Endodermal cell (in vitro differentiated cells): ENCODE data around the gene HERPUD1. TPM values are rescaled to one million over a fixed set of nuclear protein-coding genes. Genes with fewer than 3 reads are reported as not detected.

ENCODE experiments used
- DNase-seq: peaks from one replicate; pipeline ENCODE4 v3.0.0-alpha.2; 2017
- H3K27ac ChIP-seq: 2 replicates; pipeline ENCODE4 v1.5.1; 2013; ENCODE audit warnings: mild to moderate bottlenecking, low read depth, low read length, moderate library complexity
- H3K27me3 ChIP-seq: 2 replicates; pipeline ENCODE4 v1.6.1; 2013; ENCODE audit warnings: mild to moderate bottlenecking, low read length, moderate library complexity; ENCODE audit not compliant: insufficient read depth, control insufficient read depth, poor library complexity, severe bottlenecking
- H3K36me3 ChIP-seq: 2 replicates; pipeline ENCODE4 v1.7.0; 2013; ENCODE audit warnings: mild to moderate bottlenecking, low read length, moderate library complexity; ENCODE audit not compliant: control insufficient read depth, insufficient read depth
- H3K4me1 ChIP-seq: one replicate; pipeline ENCODE4 v1.7.0; 2013; ENCODE audit warnings: low read length; ENCODE audit not compliant: control insufficient read depth, insufficient read depth
- H3K4me3 ChIP-seq: 2 replicates; pipeline ENCODE4 v1.5.1; 2013; ENCODE audit warnings: mild to moderate bottlenecking, low read length, moderate library complexity
- H3K9ac ChIP-seq: 2 replicates; pipeline ENCODE4 v1.6.1; 2013; ENCODE audit warnings: mild to moderate bottlenecking, low read length, moderate library complexity; ENCODE audit not compliant: poor library complexity, severe bottlenecking; ENCODE audit errors: extremely low read depth
- H3K9me3 ChIP-seq: 2 replicates; pipeline ENCODE4 v1.6.1; 2013; ENCODE audit warnings: mild to moderate bottlenecking, low read length, moderate library complexity; ENCODE audit not compliant: control insufficient read depth
- H3K27ac Mint-ChIP-seq: 2 replicates; pipeline ENCODE4 v1.8.0; 2020; ENCODE audit warnings: mixed read lengths
- H3K27me3 Mint-ChIP-seq: 2 replicates; pipeline ENCODE4 v1.8.0; 2021; ENCODE audit warnings: mild to moderate bottlenecking, mixed read lengths; ENCODE audit not compliant: insufficient read depth
- H3K36me3 Mint-ChIP-seq: 2 replicates; pipeline ENCODE4 v1.8.0; 2020; ENCODE audit warnings: low read depth, mixed read lengths
- H3K4me1 Mint-ChIP-seq: 2 replicates; pipeline ENCODE4 v1.8.0; 2020; ENCODE audit warnings: mixed read lengths
- H3K4me3 Mint-ChIP-seq: 2 replicates; pipeline ENCODE4 v1.8.0; 2020; ENCODE audit warnings: mild to moderate bottlenecking, moderate library complexity, mixed read lengths
- H3K9me3 Mint-ChIP-seq: 2 replicates; pipeline ENCODE4 v1.8.0; 2020; ENCODE audit warnings: mild to moderate bottlenecking, mixed read lengths
- CTCF ChIP-seq: fragments of 200-600 bp; sonication (generic); conservative IDR thresholded peaks from 2 replicates; pipeline ENCODE4 v1.5.0; 2021; ENCODE audit warnings: antibody characterized with exemption, mild to moderate bottlenecking
- WGBS, 2 experiments: methylation state at CpG; one replicate each; pipeline versions ENCODE4 v1.1.5 to v1.1.7; 2013; ENCODE audit warnings: missing lambda C conversion rate in 2 of 2, mixed read lengths in 1 of 2; ENCODE audit not compliant: insufficient coverage in 1 of 2, insufficient read length in 1 of 2; 5-methylcytosine and 5-hydroxymethylcytosine counted together
- total RNA-seq, 2 donors: library from RNA; stranded (reverse); fragmentation: NEBNext Ultra II Directional in 1 of 2; extraction: Animal tissue kit (Norgen Biotek cat#: 25700) in 1 of 2; gene quantifications; 2 replicates in 1 of 2; 3 replicates in 1 of 2; pipeline ENCODE4 v1.2.1, GENCODE V29; 2021

The HERPUD1 gene
- total RNA-seq, 2 donors from 2014 or later: 21.5 to 40.6 TPM

DNA sequence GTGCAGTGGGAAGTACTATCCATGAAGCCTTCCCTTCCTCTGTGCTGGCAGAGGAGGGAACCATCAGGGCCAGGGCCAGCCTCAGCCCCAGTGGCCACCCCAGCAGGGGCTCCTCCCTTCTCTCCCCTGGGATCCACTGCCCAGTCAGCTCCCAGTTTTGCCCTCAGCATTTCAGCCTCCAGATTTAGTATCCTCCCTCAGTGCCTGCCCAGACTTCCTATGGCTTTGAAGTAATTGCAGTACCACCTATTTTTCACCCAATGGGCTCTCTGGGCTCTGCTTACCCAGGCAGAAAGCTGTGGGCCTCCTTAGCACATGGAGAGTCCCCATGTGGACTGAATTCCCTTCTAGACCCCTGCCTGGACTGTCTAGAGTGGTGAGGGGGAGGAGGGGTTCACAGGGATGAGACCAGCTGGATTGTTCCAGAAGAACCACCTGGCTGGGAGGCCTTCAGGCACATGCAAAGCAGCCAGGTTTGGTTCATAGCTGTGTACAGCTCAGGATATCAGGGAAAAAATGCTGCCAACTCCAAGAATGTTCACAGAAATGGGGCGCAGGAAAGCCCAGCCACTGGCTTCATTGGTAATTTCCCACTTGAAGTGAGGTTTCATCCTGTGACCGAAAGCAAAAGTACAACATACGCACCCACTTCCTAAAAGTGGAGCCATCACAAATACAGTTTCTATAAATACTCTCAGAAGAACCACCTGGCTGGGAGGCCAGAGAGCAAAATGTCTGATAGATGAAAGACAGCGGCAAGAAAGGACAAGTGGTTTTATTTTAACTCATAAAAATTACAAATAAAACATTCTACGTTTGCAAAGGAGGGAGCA, 15.2 kb upstream of the HERPUD1 start:
- Mint-ChIP-seq H3K27ac (no peak overlapping the region), H3K4me1 (peaks cover 7% of the 10 kb centered on the region), H3K9me3 (no peaks in the 10 kb centered on the region), H3K4me3 (no peak overlapping the region), H3K27me3 (peaks cover 3% of the 10 kb centered on the region), H3K36me3 (no peaks in the 10 kb centered on the region)
- TF ChIP-seq CTCF: no peak
- H3K9me3 ChIP-seq: no peaks in the 10 kb centered on the region
- no peak overlapping the region for H3K4me3 ChIP-seq
- DNase-seq: no peak
- H3K27me3 ChIP-seq: no peaks in the 10 kb centered on the region
- 96 to 100% methylated on average over 2 to 3 of the region's 5 CpGs for WGBS, 2 experiments
- H3K27ac ChIP-seq: no peak overlapping the region
- H3K36me3 ChIP-seq: no peaks in the 10 kb centered on the region
- no peaks in the 10 kb centered on the region for H3K4me1 ChIP-seq
- no peak overlapping the region for H3K9ac ChIP-seq

- no peak overlapping the region for H3K4me3 ChIP-seq
Measured at GRCh38 chr16:56918467-56919012, 13.4 kb upstream of the HERPUD1 start.

More at GRCh38 chr16:56918467-56919012, 13.4 kb upstream of the HERPUD1 start:
- H3K4me1 ChIP-seq: no peaks in the 10 kb centered on the region
- Mint-ChIP-seq H3K4me1 (peaks cover 7% of the 10 kb centered on the region), H3K27me3 (peaks cover 3% of the 10 kb centered on the region), H3K9me3 (no peaks in the 10 kb centered on the region), H3K36me3 (no peaks in the 10 kb centered on the region), H3K27ac (no peak overlapping the region), H3K4me3 (no peak overlapping the region)
- TF ChIP-seq CTCF: no peak
- H3K36me3 ChIP-seq: no peaks in the 10 kb centered on the region
- WGBS, 2 experiments: 95% methylated on average over 9 to 12 of the region's 12 CpGs
- H3K27me3 ChIP-seq: no peaks in the 10 kb centered on the region
- no peak for DNase-seq
- no peaks in the 10 kb centered on the region for H3K9me3 ChIP-seq
- no peak overlapping the region for H3K27ac ChIP-seq
- no peak overlapping the region for H3K9ac ChIP-seq
